ENCODE measurements around the gene PSMA6. TPM values are rescaled to one million over a fixed set of nuclear protein-coding genes. Genes with fewer than 3 reads are reported as not detected.
"Not testable (repeated sequence)": the region's sequence is repeated elsewhere in the genome, so short reads cannot be mapped to it uniquely, and the experiment has no call there.

PSMA6 gene
- polyA plus RNA-seq, 2 of the 4 experiments (the other 2 are of a cell fraction), result 369 to 395 TPM

DNA sequence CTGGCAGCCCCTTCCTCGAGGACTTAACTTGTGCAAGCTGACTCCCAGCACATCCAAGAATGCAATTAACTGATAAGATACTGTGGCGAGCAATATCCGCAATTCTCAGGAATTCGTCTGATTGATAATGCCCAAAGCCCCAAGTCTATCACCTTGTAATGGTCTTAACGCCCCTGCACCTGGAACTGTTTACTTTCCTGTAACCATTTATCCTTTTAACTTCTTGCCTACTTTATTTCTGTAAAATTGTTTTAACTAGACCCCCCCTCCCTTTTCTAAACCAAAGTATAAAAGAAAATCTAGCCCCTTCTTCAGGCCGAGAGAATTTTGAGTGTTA lies 55.8 kb downstream of the PSMA6 start:
- CTCF ChIA-PET, result interaction anchor here (0.6 kb wide), 1 partner anchor 167 kb away, joined by 3 read pairs; no protein-coding TSS in a partner anchor
- H3K9me3 ChIP-seq; H3K4me2 ChIP-seq; H3K4me3 ChIP-seq; ATAC-seq; FAIRE-seq; DNase-seq (ENCODE audit: low read depth in 1 of 2, low spot score in 1 of 2); POLR2A ChIA-PET: not testable (repeated sequence)
- WGBS (ENCODE audit: missing lambda C conversion rate), result 72% methylated on average over 6 of the region's 6 CpGs
- Histone ChIP-seq H3K4me1 (peaks cover 16% of the 10 kb centered on the region), H3K27ac (peak overlapping the region in 1 of 2 experiments; percentile 54; a peak in 3 of 6 replicates)
- TF ChIP-seq HOXB13 (CRISPR knock-in tag; IDR thresholded peaks at IDR 0.05; ENCODE audit: low read depth), result 0 out of 2 replicates have a peak, but pooled peaks have one; percentile 28

DNA sequence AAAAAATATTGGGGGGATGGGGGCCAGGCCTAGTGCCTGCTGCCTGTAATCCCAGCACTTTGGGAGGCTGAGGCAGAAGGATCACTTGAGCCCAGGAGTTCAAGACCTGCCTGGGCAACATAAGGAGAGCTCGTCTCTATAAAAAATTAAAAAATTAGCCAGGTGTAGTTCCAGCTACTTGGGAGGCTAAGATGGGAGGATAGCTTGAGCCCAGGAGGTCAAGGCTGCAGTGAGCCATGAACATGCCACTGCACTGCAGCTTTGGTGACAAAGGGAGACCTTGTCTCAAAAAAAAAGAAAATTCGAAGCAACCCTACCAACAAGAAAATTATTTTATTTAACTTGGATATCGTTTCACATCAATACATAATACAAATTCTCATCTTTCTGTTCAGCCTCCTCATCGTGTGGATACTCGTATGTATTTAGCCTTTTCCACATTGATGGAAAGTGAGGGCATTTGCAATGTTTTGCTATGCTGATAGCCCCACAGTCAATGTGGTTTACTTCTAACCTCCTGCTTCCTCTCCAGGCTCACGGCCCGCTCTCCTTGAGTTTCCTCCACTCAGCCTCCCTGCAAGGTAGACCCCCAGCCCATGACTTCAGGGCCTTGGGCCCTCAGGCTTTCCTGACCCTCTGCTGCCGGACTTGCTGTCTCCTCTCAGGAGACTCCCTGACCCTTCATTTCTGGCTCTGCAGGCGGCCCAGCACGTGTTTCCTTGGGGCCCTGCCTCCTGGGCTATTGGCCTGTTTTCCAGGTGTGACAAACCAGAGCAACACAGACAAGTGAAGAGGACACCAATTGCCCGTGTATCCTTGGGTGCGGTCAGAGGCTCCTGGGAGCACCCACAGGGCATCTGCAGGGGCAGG lies 57.5 kb downstream of the PSMA6 start:
- CTCF ChIA-PET, result no interaction called here
- peak overlapping the region; percentile 22 to 56; a peak in 3 of 6 replicates for H3K27ac ChIP-seq
- TF ChIP-seq FOSL2 (IDR thresholded peaks at IDR 0.05), result no peak
- TF ChIP-seq FOSL2 (CRISPR knock-in tag; IDR thresholded peaks at IDR 0.05), result no peak
- TF ChIP-seq PHF8 (IDR thresholded peaks at IDR 0.05; ENCODE audit: borderline replicate concordance, low read depth), result no peak
- TF ChIP-seq TFCP2L1 (CRISPR knock-in tag; IDR thresholded peaks at IDR 0.05), result no peak
- TF ChIP-seq, protein P1, sequence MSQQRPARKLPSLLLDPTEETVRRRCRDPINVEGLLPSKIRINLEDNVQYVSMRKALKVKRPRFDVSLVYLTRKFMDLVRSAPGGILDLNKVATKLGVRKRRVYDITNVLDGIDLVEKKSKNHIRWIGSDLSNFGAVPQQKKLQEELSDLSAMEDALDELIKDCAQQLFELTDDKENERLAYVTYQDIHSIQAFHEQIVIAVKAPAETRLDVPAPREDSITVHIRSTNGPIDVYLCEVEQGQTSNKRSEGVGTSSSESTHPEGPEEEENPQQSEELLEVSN (IDR thresholded peaks at IDR 0.05; ENCODE audit: borderline replicate concordance, low read depth), result no peak
- TF ChIP-seq, protein P2, sequence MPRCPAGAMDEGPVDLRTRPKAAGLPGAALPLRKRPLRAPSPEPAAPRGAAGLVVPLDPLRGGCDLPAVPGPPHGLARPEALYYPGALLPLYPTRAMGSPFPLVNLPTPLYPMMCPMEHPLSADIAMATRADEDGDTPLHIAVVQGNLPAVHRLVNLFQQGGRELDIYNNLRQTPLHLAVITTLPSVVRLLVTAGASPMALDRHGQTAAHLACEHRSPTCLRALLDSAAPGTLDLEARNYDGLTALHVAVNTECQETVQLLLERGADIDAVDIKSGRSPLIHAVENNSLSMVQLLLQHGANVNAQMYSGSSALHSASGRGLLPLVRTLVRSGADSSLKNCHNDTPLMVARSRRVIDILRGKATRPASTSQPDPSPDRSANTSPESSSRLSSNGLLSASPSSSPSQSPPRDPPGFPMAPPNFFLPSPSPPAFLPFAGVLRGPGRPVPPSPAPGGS (IDR thresholded peaks at IDR 0.05), result no peak
- TF ChIP-seq NFE2L2 (conservative IDR thresholded peaks at IDR 0.05; ENCODE audit: low read length), result no peak
- TF ChIP-seq MAZ (IDR thresholded peaks at IDR 0.05; ENCODE audit: borderline replicate concordance, low read depth, low read length), result no peak
- TF ChIP-seq JUN (IDR thresholded peaks at IDR 0.05), result no peak
- TF ChIP-seq, protein P3, sequence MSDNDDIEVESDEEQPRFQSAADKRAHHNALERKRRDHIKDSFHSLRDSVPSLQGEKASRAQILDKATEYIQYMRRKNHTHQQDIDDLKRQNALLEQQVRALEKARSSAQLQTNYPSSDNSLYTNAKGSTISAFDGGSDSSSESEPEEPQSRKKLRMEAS (IDR thresholded peaks at IDR 0.05), result no peak
- TF ChIP-seq, protein P4, sequence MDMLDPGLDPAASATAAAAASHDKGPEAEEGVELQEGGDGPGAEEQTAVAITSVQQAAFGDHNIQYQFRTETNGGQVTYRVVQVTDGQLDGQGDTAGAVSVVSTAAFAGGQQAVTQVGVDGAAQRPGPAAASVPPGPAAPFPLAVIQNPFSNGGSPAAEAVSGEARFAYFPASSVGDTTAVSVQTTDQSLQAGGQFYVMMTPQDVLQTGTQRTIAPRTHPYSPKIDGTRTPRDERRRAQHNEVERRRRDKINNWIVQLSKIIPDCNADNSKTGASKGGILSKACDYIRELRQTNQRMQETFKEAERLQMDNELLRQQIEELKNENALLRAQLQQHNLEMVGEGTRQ (IDR thresholded peaks at IDR 0.05), result no peak
- TF ChIP-seq POLR2A (IDR thresholded peaks at IDR 0.05; ENCODE audit: low read length), result no peak
- no peak for TF ChIP-seq CBX8 (IDR thresholded peaks at IDR 0.05)
- no peak for TF ChIP-seq SMC3 (IDR thresholded peaks at IDR 0.05)
- H3K4me3 ChIP-seq, result no peak overlapping the region
- DNase-seq (ENCODE audit: low read depth in 1 of 2, low spot score in 1 of 2), result no peak
- no peak for FAIRE-seq
- no peak for ATAC-seq
- no peaks in the 10 kb centered on the region for H3K9me3 ChIP-seq
- 90% methylated on average over 12 of the region's 12 CpGs for WGBS (ENCODE audit: missing lambda C conversion rate)
- H3K4me1 ChIP-seq, result peaks cover 34% of the 10 kb centered on the region
- H3K4me2 ChIP-seq, result no peak overlapping the region
- POLR2A ChIA-PET, result no interaction called here

DNA sequence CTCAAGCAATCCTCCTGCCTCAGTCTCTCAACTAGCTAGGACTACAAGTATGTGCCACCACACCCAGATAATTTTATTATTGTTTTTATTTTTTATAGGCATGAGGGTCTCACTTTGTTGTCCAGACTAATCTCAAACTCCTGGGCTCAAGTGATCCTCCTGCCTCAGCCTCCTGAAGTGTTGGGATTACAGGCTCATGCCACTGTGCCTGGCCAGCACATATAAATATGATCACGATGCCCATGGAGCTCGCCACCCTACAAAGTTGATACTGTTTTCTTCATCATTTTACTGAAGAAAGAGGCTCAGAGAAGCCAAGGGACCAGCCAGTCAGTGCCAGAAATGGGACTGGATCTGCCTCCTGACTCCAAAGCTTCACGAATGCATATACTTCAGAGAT lies 59.3 kb downstream of the PSMA6 start:
- 90% methylated on average over 3 of the region's 3 CpGs for WGBS (ENCODE audit: missing lambda C conversion rate)
- no peak overlapping the region for H3K4me3 ChIP-seq
- FAIRE-seq (no peak), DNase-seq (ENCODE audit: low read depth in 1 of 2, low spot score in 1 of 2) (no peak), ATAC-seq (no peak)
- no peaks in the 10 kb centered on the region for H3K9me3 ChIP-seq
- H3K27ac ChIP-seq, result peak overlapping the region; percentile 49 to 60; a peak in 2 of 6 replicates
- POLR2A ChIA-PET, result interaction anchor here (0.9 kb wide), 1 partner anchor 60 kb away, joined by 3 read pairs; the partner anchor contains the start of gene PSMA6
- peaks cover 49% of the 10 kb centered on the region for H3K4me1 ChIP-seq
- CTCF ChIA-PET, result interaction anchor here (1.1 to 1.6 kb wide), 5 partner anchors 17 to 137 kb away, joined by 3 to 4 read pairs (median 3); no protein-coding TSS in a partner anchor
- H3K4me2 ChIP-seq, result no peak overlapping the region
- TF ChIP-seq TP53 (CRISPR knock-in tag; IDR thresholded peaks at IDR 0.05) (no peak), JUN (IDR thresholded peaks at IDR 0.05) (no peak), PHF8 (IDR thresholded peaks at IDR 0.05; ENCODE audit: borderline replicate concordance, low read depth) (no peak), HOXA7 (CRISPR knock-in tag; IDR thresholded peaks at IDR 0.05) (no peak), TFCP2L1 (CRISPR knock-in tag; IDR thresholded peaks at IDR 0.05) (no peak), SREBF2 (IDR thresholded peaks at IDR 0.05) (no peak), NPAS2 (CRISPR knock-in tag; IDR thresholded peaks at IDR 0.05; ENCODE audit: borderline replicate concordance) (no peak), RAD21 (conservative IDR thresholded peaks at IDR 0.05 in 1 of 2, IDR thresholded peaks at IDR 0.05 in 1 of 2) (no peak), SMC3 (IDR thresholded peaks at IDR 0.05) (no peak), POLR2A (IDR thresholded peaks at IDR 0.05; ENCODE audit: low read length) (no peak), GATA3 (IDR thresholded peaks at IDR 0.05; ENCODE audit: borderline replicate concordance) (no peak), CBX8 (IDR thresholded peaks at IDR 0.05) (no peak), ZSCAN20 (CRISPR knock-in tag; IDR thresholded peaks at IDR 0.05) (no peak)
- TF ChIP-seq, protein P5, sequence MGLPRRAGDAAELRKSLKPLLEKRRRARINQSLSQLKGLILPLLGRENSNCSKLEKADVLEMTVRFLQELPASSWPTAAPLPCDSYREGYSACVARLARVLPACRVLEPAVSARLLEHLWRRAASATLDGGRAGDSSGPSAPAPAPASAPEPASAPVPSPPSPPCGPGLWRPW (IDR thresholded peaks at IDR 0.05), result no peak
- TF ChIP-seq, protein P6, sequence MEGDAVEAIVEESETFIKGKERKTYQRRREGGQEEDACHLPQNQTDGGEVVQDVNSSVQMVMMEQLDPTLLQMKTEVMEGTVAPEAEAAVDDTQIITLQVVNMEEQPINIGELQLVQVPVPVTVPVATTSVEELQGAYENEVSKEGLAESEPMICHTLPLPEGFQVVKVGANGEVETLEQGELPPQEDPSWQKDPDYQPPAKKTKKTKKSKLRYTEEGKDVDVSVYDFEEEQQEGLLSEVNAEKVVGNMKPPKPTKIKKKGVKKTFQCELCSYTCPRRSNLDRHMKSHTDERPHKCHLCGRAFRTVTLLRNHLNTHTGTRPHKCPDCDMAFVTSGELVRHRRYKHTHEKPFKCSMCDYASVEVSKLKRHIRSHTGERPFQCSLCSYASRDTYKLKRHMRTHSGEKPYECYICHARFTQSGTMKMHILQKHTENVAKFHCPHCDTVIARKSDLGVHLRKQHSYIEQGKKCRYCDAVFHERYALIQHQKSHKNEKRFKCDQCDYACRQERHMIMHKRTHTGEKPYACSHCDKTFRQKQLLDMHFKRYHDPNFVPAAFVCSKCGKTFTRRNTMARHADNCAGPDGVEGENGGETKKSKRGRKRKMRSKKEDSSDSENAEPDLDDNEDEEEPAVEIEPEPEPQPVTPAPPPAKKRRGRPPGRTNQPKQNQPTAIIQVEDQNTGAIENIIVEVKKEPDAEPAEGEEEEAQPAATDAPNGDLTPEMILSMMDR (IDR thresholded peaks at IDR 0.05), result no peak
- TF ChIP-seq, protein P3 (IDR thresholded peaks at IDR 0.05), result no peak
- TF ChIP-seq, protein P7, sequence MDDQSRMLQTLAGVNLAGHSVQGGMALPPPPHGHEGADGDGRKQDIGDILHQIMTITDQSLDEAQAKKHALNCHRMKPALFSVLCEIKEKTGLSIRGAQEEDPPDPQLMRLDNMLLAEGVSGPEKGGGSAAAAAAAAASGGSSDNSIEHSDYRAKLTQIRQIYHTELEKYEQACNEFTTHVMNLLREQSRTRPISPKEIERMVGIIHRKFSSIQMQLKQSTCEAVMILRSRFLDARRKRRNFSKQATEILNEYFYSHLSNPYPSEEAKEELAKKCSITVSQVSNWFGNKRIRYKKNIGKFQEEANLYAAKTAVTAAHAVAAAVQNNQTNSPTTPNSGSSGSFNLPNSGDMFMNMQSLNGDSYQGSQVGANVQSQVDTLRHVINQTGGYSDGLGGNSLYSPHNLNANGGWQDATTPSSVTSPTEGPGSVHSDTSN (IDR thresholded peaks at IDR 0.05), result no peak

All from A549 (cell line).